Measurements from ENCODE around the gene IL17F.

Gene IL17F

GRCh38 chr6:52261229-52261628 is 16.9 kb upstream of the IL17F start:
- TF ChIP-seq EP300 (IDR thresholded peaks at IDR 0.05; ENCODE audit: borderline replicate concordance) (no peak), REST (IDR thresholded peaks at IDR 0.05; ENCODE audit: low read depth) (no peak), YY1 (IDR thresholded peaks at IDR 0.05; ENCODE audit: low read depth) (no peak), TCF12 (IDR thresholded peaks at IDR 0.05; ENCODE audit: low read depth) (no peak), RAD21 (IDR thresholded peaks at IDR 0.05; ENCODE audit: low read depth) (no peak), TAF1 (IDR thresholded peaks at IDR 0.05; ENCODE audit: low read depth) (no peak), USF1 (IDR thresholded peaks at IDR 0.05) (no peak)

GRCh38 chr6:52260634-52261033 is 16.3 kb upstream of the IL17F start:
- TF ChIP-seq EGR1 (IDR thresholded peaks at IDR 0.05) (no peak), MAX (IDR thresholded peaks at IDR 0.05) (no peak), YY1 (IDR thresholded peaks at IDR 0.05; ENCODE audit: low read depth) (no peak), REST (IDR thresholded peaks at IDR 0.05; ENCODE audit: low read depth) (no peak), ZBTB7A (IDR thresholded peaks at IDR 0.05; ENCODE audit: low read depth) (no peak), USF1 (IDR thresholded peaks at IDR 0.05) (no peak), TAF1 (IDR thresholded peaks at IDR 0.05; ENCODE audit: low read depth) (no peak), TCF12 (IDR thresholded peaks at IDR 0.05; ENCODE audit: low read depth) (no peak), TEAD4 (IDR thresholded peaks at IDR 0.05) (no peak)

GRCh38 chr6:52255434-52255833 is 11.1 kb upstream of the IL17F start:
- TF ChIP-seq FOXM1 (IDR thresholded peaks at IDR 0.05; ENCODE audit: borderline replicate concordance, low read depth) (no peak), ZBTB7A (IDR thresholded peaks at IDR 0.05; ENCODE audit: low read depth) (no peak), TAF1 (IDR thresholded peaks at IDR 0.05; ENCODE audit: low read depth) (no peak), TCF12 (IDR thresholded peaks at IDR 0.05; ENCODE audit: low read depth) (no peak), USF1 (IDR thresholded peaks at IDR 0.05) (no peak), CEBPB (IDR thresholded peaks at IDR 0.05) (no peak)

DNA sequence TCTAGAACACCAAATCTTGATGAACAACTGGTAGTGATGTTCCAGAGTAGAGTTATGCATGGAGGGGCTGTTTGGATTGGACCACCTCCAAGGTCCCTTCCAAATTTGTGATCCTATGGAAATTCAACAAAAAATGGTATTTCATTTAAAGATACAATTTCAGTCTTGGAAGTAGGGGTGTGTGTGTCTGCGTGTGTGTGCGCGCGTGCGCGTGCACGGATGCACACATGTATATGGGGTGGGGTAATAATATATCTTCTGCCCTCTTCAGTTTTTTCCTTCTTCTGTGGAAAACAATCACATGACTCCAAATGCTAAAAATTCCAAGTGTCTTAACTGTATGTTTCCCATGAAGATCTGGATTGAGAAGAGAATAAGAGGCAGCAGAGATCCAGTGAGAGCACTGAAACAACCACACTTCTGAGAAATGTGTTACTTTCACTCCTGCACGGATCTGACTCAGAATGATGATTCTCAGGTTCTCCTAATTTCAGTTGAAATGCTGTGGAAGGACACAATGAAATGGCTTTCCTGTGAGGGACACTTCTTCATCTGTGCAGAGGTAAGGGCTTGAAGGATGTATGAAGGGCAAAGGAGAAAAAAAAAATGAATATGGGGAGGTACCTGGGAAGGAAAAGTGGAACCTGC is 10.6 kb upstream of the IL17F start:
- TF ChIP-seq FOXM1 (IDR thresholded peaks at IDR 0.05; ENCODE audit: borderline replicate concordance, low read depth) (no peak), USF1 (IDR thresholded peaks at IDR 0.05) (no peak), CREB1 (IDR thresholded peaks at IDR 0.05; ENCODE audit: low read depth) (no peak), YY1 (IDR thresholded peaks at IDR 0.05; ENCODE audit: low read depth) (no peak), CEBPB (IDR thresholded peaks at IDR 0.05) (no peak), MAX (IDR thresholded peaks at IDR 0.05) (no peak), REST (IDR thresholded peaks at IDR 0.05; ENCODE audit: low read depth) (no peak), EP300 (IDR thresholded peaks at IDR 0.05; ENCODE audit: borderline replicate concordance) (no peak), TEAD4 (IDR thresholded peaks at IDR 0.05) (no peak)
